Naive thymus-derived CD4-positive, alpha-beta T cell (primary cell): ENCODE measurements around the gene C13orf46. TPM values are rescaled to one million over a fixed set of nuclear protein-coding genes. Genes with fewer than 3 reads are reported as not detected.

Experiments used
- ATAC-seq: fragments of 150-1000 bp; cut with Tn5 transposase; 2 replicates; pipeline ENCODE4 v1.10.0; 2021; ENCODE audit warnings: mild to moderate bottlenecking, moderate library complexity
- CTCF ChIA-PET: fragments of 350-600 bp; sonication (Branson Sonifier 250); formaldehyde crosslinking; loops from one replicate; lab custom pipeline; 2021; ENCODE audit warnings: antibody characterized with exemption; lab: Charles Lee
- POLR2A ChIA-PET: fragments of 350-600 bp; sonication (Branson Sonifier 250); formaldehyde crosslinking; loops from one replicate; lab custom pipeline; 2021; ENCODE audit warnings: antibody characterized with exemption, inconsistent platforms; lab: Charles Lee
- DNase-seq, 9 donors: peaks; one replicate each; pipeline versions ENCODE4 v3.0.0 to v3.0.0-alpha.2; 2020 to 2022; ENCODE audit warnings: mixed read lengths in 1 of 9
- H3K27ac ChIP-seq: one replicate; pipeline ENCODE4 v1.7.0; 2013; ENCODE audit warnings: mild to moderate bottlenecking, low read depth, low read length, moderate library complexity
- H3K27me3 ChIP-seq, 2 donors: one replicate each; pipeline ENCODE4 v1.7.0; 2013; ENCODE audit warnings: low read length in 2 of 2, mild to moderate bottlenecking in 2 of 2, moderate library complexity in 2 of 2; ENCODE audit not compliant: control insufficient read depth in 2 of 2, insufficient read depth in 2 of 2
- H3K36me3 ChIP-seq, 3 experiments: 1 replicate in 2 of 3; 2 replicates in 1 of 3; pipeline ENCODE4 v1.7.0; 2013; ENCODE audit warnings: low read length in 3 of 3, mild to moderate bottlenecking in 3 of 3, moderate library complexity in 1 of 3; ENCODE audit not compliant: insufficient read depth in 3 of 3, control insufficient read depth in 2 of 3
- H3K4me1 ChIP-seq, 2 donors: one replicate each; pipeline ENCODE4 v1.7.0; 2013; ENCODE audit warnings: low read length in 2 of 2, mild to moderate bottlenecking in 2 of 2, moderate library complexity in 1 of 2; ENCODE audit not compliant: control insufficient read depth in 2 of 2, insufficient read depth in 2 of 2
- H3K4me3 ChIP-seq: 2 replicates; pipeline ENCODE4 v1.7.0; 2013; ENCODE audit warnings: mild to moderate bottlenecking, low read length
- H3K9me3 ChIP-seq, 3 experiments: 1 replicate in 2 of 3; 2 replicates in 1 of 3; pipeline ENCODE4 v1.7.0; 2013; ENCODE audit warnings: low read length in 3 of 3; ENCODE audit not compliant: control insufficient read depth in 2 of 3
- H3K27ac Mint-ChIP-seq, 9 donors: one replicate each; pipeline ENCODE4 v1.8.0; 2020 to 2022; ENCODE audit warnings: mixed read lengths in 9 of 9, mild to moderate bottlenecking in 8 of 9, moderate library complexity in 5 of 9, inconsistent platforms in 2 of 9
- H3K27me3 Mint-ChIP-seq, 5 donors: one replicate each; pipeline ENCODE4 v1.8.0; 2021 to 2022; ENCODE audit warnings: mixed read lengths in 5 of 5, mild to moderate bottlenecking in 1 of 5
- H3K36me3 Mint-ChIP-seq, 5 donors: one replicate each; pipeline ENCODE4 v1.8.0; 2020 to 2022; ENCODE audit warnings: mixed read lengths in 5 of 5, mild to moderate bottlenecking in 3 of 5, inconsistent platforms in 1 of 5
- H3K4me1 Mint-ChIP-seq, 7 donors: one replicate each; pipeline ENCODE4 v1.8.0; 2020 to 2022; ENCODE audit warnings: mixed read lengths in 7 of 7, mild to moderate bottlenecking in 3 of 7, inconsistent platforms in 1 of 7
- H3K4me3 Mint-ChIP-seq, 10 donors: one replicate each; pipeline ENCODE4 v1.8.0; 2020 to 2022; ENCODE audit warnings: mild to moderate bottlenecking in 10 of 10, mixed read lengths in 10 of 10, moderate library complexity in 6 of 10, inconsistent platforms in 2 of 10
- H3K9me3 Mint-ChIP-seq, 11 donors: one replicate each; pipeline ENCODE4 v1.8.0; 2020 to 2022; ENCODE audit warnings: mixed read lengths in 11 of 11, mild to moderate bottlenecking in 4 of 11, inconsistent platforms in 1 of 11, moderate library complexity in 1 of 11
- intact Hi-C, 2 donors: fragments of 100-400 bp; cut with micrococcal nuclease; formaldehyde crosslinking; loops; one replicate each; pipeline ENCODE4 v1.15.1; 2023
- polyA plus RNA-seq, 2 donors: library from polyadenylated mRNA; unstranded; fragments of 300-500 nt; fragmentation: Illumina TruSeq; gene quantifications; one replicate each; pipeline ENCODE4 v1.2.3, GENCODE V29; 2021
- total RNA-seq, 6 experiments: library from RNA in 5 of 6; stranded (reverse) in 5 of 6; gene quantifications; 1 replicate in 5 of 6; 2 replicates in 1 of 6; pipeline ENCODE4 v1.2.3 and lab custom pipeline; 2021 to 2026

C13orf46 gene
- total and polyA plus RNA-seq, 7 experiments from 2014 or later: 1.3 to 27.0 (median 16.9) TPM

DNA sequence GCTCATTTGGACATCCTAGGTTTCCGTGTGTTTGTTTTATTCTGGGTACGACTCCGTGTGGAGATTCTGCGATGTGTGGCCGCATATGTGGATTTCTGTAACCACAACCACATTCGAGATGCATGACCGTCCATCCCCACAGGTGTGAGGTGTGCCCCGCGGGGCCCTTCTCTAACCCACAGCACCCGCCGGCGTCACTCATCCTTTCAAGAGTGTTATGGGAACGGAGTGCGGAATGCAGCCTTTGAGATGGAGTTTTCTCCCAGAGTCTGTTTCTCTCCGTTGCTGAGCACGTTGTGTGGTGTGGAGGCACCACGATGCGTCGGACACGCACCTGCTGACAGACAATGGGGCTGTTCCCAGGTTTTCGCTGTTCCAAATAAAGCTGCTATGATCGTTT lies 40.0 kb downstream of the C13orf46 start:
- H3K4me3 Mint-ChIP-seq: no peak overlapping the region
- Histone ChIP-seq H3K4me3 (no peak overlapping the region), H3K27me3 (peaks cover 0 to 5% of the 10 kb centered on the region in 2 donors), H3K4me1 (peaks cover 0 to 14% of the 10 kb centered on the region in 2 donors), H3K9me3 (no peaks in the 10 kb centered on the region), H3K36me3 (no peaks in the 10 kb centered on the region), H3K27ac (no peak overlapping the region)
- DNase-seq: no peak
- POLR2A ChIA-PET: no interaction called here
- peaks cover 0 to 11% (median 0%) of the 10 kb centered on the region in 7 donors for H3K4me1 Mint-ChIP-seq
- no peak for ATAC-seq
- no peak overlapping the region for H3K27ac Mint-ChIP-seq
- H3K27me3 Mint-ChIP-seq: peaks cover 0 to 21% (median 0%) of the 10 kb centered on the region in 5 donors
- intact Hi-C loops: no loop called here
- CTCF ChIA-PET: no interaction called here
- H3K9me3 Mint-ChIP-seq: no peaks in the 10 kb centered on the region
- no peaks in the 10 kb centered on the region for H3K36me3 Mint-ChIP-seq

DNA sequence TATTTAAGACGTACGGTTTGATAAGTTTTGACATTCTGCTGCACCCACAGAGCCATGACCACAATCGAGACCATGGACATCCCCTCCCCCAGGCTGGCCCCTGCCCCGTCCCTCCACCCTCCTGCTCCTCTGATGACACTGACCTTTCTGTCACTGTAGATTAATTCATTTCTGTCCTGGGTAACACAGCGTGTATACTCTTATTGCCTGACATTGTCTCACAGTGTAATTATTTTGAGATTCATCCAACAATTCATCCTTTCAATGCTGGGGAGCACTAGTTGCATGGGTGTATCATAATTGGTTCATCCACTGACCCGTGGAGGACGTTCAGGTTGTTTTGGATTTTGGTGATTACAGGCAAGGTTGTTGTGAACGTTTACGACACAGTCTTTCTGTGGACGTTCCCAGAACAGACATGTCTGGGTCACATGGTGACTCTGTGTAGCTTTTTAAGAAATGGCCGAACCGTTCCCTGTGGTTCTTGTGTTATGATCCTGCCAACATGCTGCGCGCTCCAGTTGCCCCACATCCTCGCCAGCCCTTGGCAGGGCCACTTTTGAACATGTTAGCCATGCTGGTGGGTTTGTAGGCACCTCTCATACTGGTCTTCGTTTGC lies 41.9 kb downstream of the C13orf46 start:
- intact Hi-C loops: no loop called here
- ATAC-seq: no peak
- Histone ChIP-seq H3K27me3 (peaks cover 0 to 5% of the 10 kb centered on the region in 2 donors), H3K4me3 (no peak overlapping the region), H3K36me3 (no peaks in the 10 kb centered on the region), H3K27ac (no peak overlapping the region), H3K9me3 (no peaks in the 10 kb centered on the region), H3K4me1 (peaks cover 0 to 14% of the 10 kb centered on the region in 2 donors)
- DNase-seq: no peak
- no peak overlapping the region for H3K4me3 Mint-ChIP-seq
- H3K27me3 Mint-ChIP-seq: peaks cover 0 to 19% (median 0%) of the 10 kb centered on the region in 5 donors
- H3K27ac Mint-ChIP-seq: peak overlapping the region in 2 of 9 donors; percentile 18 to 54
- no peaks in the 10 kb centered on the region for H3K9me3 Mint-ChIP-seq
- ChIA-PET CTCF (interaction anchor here (0.7 to 1.1 kb wide), 3 partner anchors 113 to 475 kb away, joined by 3 to 9 read pairs (median 6); no protein-coding TSS in a partner anchor), POLR2A (interaction anchor here (0.6 kb wide), 1 partner anchor 298 kb away, joined by 3 read pairs; no protein-coding TSS in a partner anchor)
- H3K36me3 Mint-ChIP-seq: no peaks in the 10 kb centered on the region
- H3K4me1 Mint-ChIP-seq: peaks cover 0 to 11% (median 0%) of the 10 kb centered on the region in 7 donors

DNA sequence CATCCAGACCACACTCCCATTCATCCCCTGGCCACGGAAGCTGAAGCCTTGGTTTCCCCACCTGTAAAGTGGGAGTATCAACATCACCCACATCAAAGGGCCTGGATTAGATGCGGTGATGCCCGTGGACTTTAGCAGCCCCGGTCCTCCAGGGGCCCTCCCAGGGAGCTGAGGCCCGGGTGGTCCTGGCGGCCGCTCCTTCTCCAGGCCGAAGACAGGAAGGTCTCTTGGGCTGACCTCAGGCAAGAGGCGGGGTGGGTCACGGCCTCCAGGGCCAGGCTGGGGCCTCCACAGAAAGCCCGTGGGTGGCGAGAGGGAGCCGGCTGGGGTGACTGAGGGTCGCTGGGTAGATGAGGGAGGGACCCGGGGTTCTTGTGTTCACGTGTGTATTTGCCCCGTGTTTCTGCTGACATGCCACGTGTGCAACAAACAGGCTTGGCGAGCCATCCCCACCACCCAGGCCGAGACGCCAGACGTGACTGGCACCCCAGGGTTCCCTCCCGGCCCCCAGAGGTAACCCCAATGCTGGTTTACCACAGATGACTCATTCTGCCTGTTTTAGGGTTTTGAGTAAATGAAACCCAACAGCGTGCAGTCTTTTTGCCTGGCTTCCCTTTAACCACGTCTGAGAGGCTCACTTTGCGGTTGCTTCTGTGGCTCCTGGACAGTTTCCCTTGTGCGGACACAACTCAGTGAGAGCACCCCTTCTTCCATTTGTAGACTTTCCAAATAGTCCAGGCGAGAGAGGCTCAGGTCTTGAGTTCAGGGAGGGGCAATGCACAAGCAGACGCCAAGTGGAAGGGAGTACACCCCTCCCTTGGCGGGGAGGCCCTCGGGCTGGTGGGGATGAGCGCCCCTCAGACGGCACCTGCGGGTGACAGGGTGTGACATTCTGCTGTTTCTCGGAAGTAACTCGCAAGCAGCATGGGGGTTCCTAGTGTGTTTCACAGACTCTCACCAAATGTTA lies 42.9 kb downstream of the C13orf46 start:
- ChIA-PET POLR2A (no interaction called here), CTCF (no interaction called here)
- no peaks in the 10 kb centered on the region for H3K36me3 Mint-ChIP-seq
- H3K27ac Mint-ChIP-seq: peak overlapping the region in 2 of 9 donors; percentile 36 to 54
- peaks cover 0 to 11% (median 0%) of the 10 kb centered on the region in 7 donors for H3K4me1 Mint-ChIP-seq
- ATAC-seq (peak; percentile 56), DNase-seq (peak in 1 of 9 donors; percentile 41)
- H3K4me1 ChIP-seq: peaks cover 0 to 14% of the 10 kb centered on the region in 2 donors
- peaks cover 0 to 22% (median 0%) of the 10 kb centered on the region in 5 donors for H3K27me3 Mint-ChIP-seq
- H3K9me3 Mint-ChIP-seq: no peaks in the 10 kb centered on the region
- no peaks in the 10 kb centered on the region for H3K36me3 ChIP-seq
- H3K4me3 ChIP-seq: no peak overlapping the region
- no peak overlapping the region for H3K4me3 Mint-ChIP-seq
- intact Hi-C loops: no loop called here
- H3K27ac ChIP-seq: no peak overlapping the region
- peaks cover 0 to 5% of the 10 kb centered on the region in 2 donors for H3K27me3 ChIP-seq
- H3K9me3 ChIP-seq: no peaks in the 10 kb centered on the region

DNA sequence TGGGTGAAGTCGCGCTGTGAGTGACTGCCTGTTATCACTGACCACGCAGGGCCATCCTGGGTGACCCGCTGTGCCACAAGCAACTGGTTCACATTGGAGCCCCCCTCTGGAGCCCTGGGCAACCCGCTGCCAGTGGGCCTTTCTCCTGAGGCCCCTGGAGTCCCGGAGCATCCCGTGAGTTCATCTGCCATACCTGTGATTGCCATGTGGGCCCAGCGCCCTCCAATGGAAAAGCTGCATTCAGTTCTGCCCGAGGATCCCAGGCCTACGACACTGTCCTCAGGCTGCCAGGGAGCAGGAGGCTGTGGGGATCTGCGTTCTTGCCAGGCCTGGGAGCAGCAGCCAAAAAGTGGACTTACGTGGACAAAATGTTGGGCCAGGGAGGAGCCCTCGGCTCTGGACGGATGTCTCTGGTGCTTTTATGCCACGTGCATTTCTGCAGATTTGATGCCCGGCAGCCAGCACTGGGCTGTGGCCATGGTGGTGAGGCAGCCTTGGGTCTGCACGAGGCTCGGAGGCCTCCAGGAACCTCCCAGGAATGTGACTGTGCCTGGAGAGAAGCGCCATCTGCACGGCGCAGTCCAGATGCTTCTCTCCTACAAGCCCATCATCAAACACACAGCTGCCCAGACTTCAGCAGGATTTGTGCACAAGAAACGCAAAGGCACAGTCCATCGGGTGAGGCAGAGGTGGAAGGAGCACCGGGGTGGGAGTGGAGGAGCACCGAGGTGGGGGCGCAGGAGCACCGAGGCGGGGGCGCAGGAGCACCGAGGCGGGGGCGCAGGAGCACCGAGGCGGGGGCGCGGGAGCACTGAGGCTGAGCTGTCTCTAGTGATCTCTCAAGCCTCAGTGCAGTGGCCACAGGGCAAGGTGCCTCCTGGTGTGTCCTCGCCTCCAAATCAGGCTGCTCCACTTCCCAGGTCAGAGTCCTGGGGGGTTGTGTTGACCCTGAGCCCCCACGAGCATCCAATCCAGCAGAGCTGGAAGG lies 44.0 kb downstream of the C13orf46 start:
- Histone ChIP-seq H3K4me3 (no peak overlapping the region), H3K27ac (no peak overlapping the region), H3K4me1 (peaks cover 0 to 14% of the 10 kb centered on the region in 2 donors), H3K36me3 (no peaks in the 10 kb centered on the region), H3K27me3 (peaks cover 0 to 5% of the 10 kb centered on the region in 2 donors), H3K9me3 (no peaks in the 10 kb centered on the region)
- ATAC-seq: no peak
- Mint-ChIP-seq H3K9me3 (peaks cover 0 to 2% (median 0%) of the 10 kb centered on the region in 11 donors), H3K27ac (no peak overlapping the region), H3K27me3 (peaks cover 0 to 23% (median 0%) of the 10 kb centered on the region in 5 donors), H3K4me1 (peaks cover 0 to 11% (median 0%) of the 10 kb centered on the region in 7 donors), H3K36me3 (no peaks in the 10 kb centered on the region), H3K4me3 (no peak overlapping the region)
- ChIA-PET POLR2A (no interaction called here), CTCF (no interaction called here)
- DNase-seq: no peak
- intact Hi-C loops: no loop called here

DNA sequence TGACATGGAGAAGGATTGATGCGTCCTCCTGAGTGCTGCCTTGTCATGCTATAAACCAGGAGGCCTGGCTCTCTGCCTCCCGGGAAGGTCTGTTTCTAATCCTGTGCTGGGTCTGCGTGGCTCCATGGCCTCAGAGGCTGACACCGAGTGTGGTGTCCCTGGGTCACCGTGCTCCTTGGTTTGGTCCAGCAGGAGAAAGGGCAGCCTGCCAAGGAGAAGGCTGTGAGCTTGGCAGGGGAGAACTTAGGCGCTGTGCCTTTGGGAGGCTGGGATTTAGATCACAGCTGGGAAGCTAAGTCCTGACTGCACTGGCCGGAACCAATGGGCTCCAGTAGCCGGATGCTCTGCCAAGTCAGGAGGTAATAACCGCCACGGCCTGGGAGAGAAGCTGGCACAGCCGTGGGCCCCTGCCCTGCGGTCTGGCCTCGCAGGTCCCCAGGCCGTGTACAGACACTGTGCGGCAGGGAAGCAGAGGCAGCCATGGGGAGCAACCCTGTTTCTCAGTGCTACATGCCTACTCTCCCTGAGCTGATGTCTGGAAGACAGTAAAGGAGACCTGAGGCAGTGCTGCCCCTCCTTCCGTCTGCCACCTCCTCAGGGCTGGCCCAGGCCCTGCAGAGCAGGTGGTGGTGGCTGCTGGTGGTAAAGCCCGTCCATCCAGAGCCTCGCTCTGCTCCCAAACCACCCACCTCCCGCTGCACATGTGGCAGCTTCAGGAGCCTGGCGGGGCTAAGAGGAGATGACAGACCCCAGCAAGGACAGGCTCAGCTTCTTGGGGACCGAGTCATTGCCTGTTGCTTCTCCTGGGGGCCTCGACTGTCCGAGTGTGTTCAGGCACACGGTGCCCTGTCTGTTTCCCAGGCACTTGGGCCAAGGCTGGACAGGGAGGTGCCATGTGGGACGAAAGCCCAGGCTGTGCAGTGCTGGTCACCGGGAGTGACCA lies 44.9 kb downstream of the C13orf46 start:
- Histone ChIP-seq H3K4me3 (no peak overlapping the region), H3K36me3 (no peaks in the 10 kb centered on the region), H3K4me1 (peaks cover 0 to 14% of the 10 kb centered on the region in 2 donors), H3K9me3 (no peaks in the 10 kb centered on the region), H3K27me3 (no peaks in the 10 kb centered on the region), H3K27ac (no peak overlapping the region)
- Mint-ChIP-seq H3K9me3 (peaks cover 0 to 2% (median 0%) of the 10 kb centered on the region in 11 donors), H3K36me3 (no peaks in the 10 kb centered on the region), H3K4me3 (no peak overlapping the region), H3K27ac (no peak overlapping the region), H3K4me1 (peaks cover 0 to 11% (median 0%) of the 10 kb centered on the region in 7 donors), H3K27me3 (peaks cover 0 to 21% (median 0%) of the 10 kb centered on the region in 5 donors)
- intact Hi-C loops: no loop called here
- ATAC-seq: no peak
- ChIA-PET POLR2A (no interaction called here), CTCF (no interaction called here)
- no peak for DNase-seq
